GM12878 (cell line): ENCODE data around the gene DCLRE1B. TPM values are rescaled to one million over a fixed set of nuclear protein-coding genes. Genes with fewer than 3 reads are reported as not detected.

ENCODE experiments used
- ATAC-seq: fragments of 200-7000 bp; cut with Tn5 transposase; 3 replicates; pipeline ENCODE4 v1.9.1; 2020; ENCODE audit warnings: mild to moderate bottlenecking, moderate library complexity
- BruUV-seq: library from RNA; stranded (reverse); fragments of 400-500 nt; replicated peaks from 2 replicates; lab custom pipeline; 2021; lab: Mats Ljungman, UMichigan
- CTCF ChIA-PET: fragments of 300-600 bp; sonication (Branson Sonifier 250); formaldehyde crosslinking; extraction: SDS; loops from one replicate; lab custom pipeline; 2021; ENCODE audit warnings: inconsistent platforms; lab: Yijun Ruan, JAX
- POLR2A ChIA-PET: fragments of 350-600 bp; formaldehyde crosslinking; extraction: SDS; loops from one replicate; lab custom pipeline; 2021; ENCODE audit warnings: inconsistent platforms; lab: Charles Lee
- RAD21 ChIA-PET: fragments of 300-600 bp; sonication (Branson Sonifier 250); formaldehyde crosslinking; loops from one replicate; lab custom pipeline; 2023; ENCODE audit warnings: antibody characterized with exemption; ENCODE audit not compliant: unreplicated experiment; lab: Charles Lee
- SMC1A ChIA-PET: fragments of 300-600 bp; sonication (Branson Sonifier 250); formaldehyde crosslinking; loops from one replicate; lab custom pipeline; 2023; ENCODE audit not compliant: unreplicated experiment, uncharacterized antibody; lab: Charles Lee
- DNase-seq: peaks from one replicate; pipeline ENCODE4 v3.0.0-alpha.2; 2011; ENCODE audit warnings: low read depth, low spot score
- FAIRE-seq: peaks from 3 replicates; lab custom pipeline; 2011; peaks lifted over from hg19 to GRCh38; lab: Jason Lieb, UNC
- H2AFZ ChIP-seq: 2 replicates; pipeline ENCODE4 v1.6.0; 2011; ENCODE audit warnings: low read depth, low read length, control low read depth; ENCODE audit not compliant: control insufficient read depth
- H3K27ac ChIP-seq: 2 replicates; pipeline ENCODE4 v1.5.1; 2011; ENCODE audit warnings: control low read depth; ENCODE audit not compliant: control insufficient read depth, insufficient read depth
- H3K27me3 ChIP-seq, 2 experiments: replicated peaks in 1 of 2; 2 replicates each; pipeline versions ENCODE4 v1.6.0 to v1.6.1; 2011; ENCODE audit warnings: low read length in 1 of 2; ENCODE audit not compliant: control insufficient read depth in 2 of 2, insufficient read depth in 2 of 2
- H3K36me3 ChIP-seq, 2 experiments: 2 replicates each; pipeline ENCODE4 v1.5.1; 2011; ENCODE audit warnings: low read length in 1 of 2; ENCODE audit not compliant: control insufficient read depth in 2 of 2, insufficient read depth in 2 of 2
- H3K4me1 ChIP-seq: 2 replicates; pipeline ENCODE4 v1.6.1; 2011; ENCODE audit warnings: mild to moderate bottlenecking, low read length, moderate library complexity, mixed read lengths; ENCODE audit not compliant: control insufficient read depth, insufficient read depth
- H3K4me2 ChIP-seq: 2 replicates; pipeline ENCODE4 v1.6.0; 2011; ENCODE audit warnings: control low read depth; ENCODE audit not compliant: control insufficient read depth, insufficient read depth
- H3K4me3 ChIP-seq: fragments of 200-600 bp; sonication (generic); 2 replicates; pipeline ENCODE4 v1.5.1; 2016
- H3K79me2 ChIP-seq: 2 replicates; pipeline ENCODE4 v1.6.0; 2011; ENCODE audit warnings: low read length; ENCODE audit not compliant: control insufficient read depth, insufficient read depth
- H3K9ac ChIP-seq: 2 replicates; pipeline ENCODE4 v1.8.0; 2011; ENCODE audit warnings: low read length, control low read depth, mixed read lengths; ENCODE audit not compliant: control insufficient read depth, insufficient read depth
- H3K9me3 ChIP-seq: replicated peaks from 3 replicates; pipeline ENCODE4 v1.5.1; 2011; ENCODE audit warnings: mild to moderate bottlenecking, low read length; ENCODE audit not compliant: control insufficient read depth, insufficient read depth
- H4K20me1 ChIP-seq: 2 replicates; pipeline ENCODE4 v1.6.0; 2011; ENCODE audit not compliant: control insufficient read depth, insufficient read depth
- CBX3 ChIP-seq: fragments of 200-600 bp; sonication (generic); IDR thresholded peaks from 2 replicates; pipeline ENCODE4 v1.6.1; 2016; ENCODE audit warnings: low read depth, borderline replicate concordance
- CTCF ChIP-seq, 3 experiments: IDR thresholded peaks in 2 of 3; conservative IDR thresholded peaks in 1 of 3; 2 replicates each; pipeline ENCODE4 v1.5.1; 2011; ENCODE audit warnings: low read depth in 3 of 3, low read length in 3 of 3, mild to moderate bottlenecking in 3 of 3, control low read depth in 2 of 3, moderate library complexity in 2 of 3, inconsistent platforms in 1 of 3, mixed read lengths in 1 of 3; ENCODE audit not compliant: control insufficient read depth in 2 of 3, insufficient read depth in 1 of 3; ENCODE audit errors: extremely low read depth in 1 of 3
- E2F4 ChIP-seq: IDR thresholded peaks from 2 replicates; pipeline ENCODE4 v1.6.1; 2012; ENCODE audit warnings: low read depth, low read length, improper control_type of control experiment
- ELK1 ChIP-seq: IDR thresholded peaks from 2 replicates; pipeline ENCODE4 v1.6.1; 2012; ENCODE audit warnings: low read depth, low read length, improper control_type of control experiment
- FOXM1 ChIP-seq: IDR thresholded peaks from 2 replicates; pipeline ENCODE4 v1.6.1; 2012; ENCODE audit warnings: low read depth, mild to moderate bottlenecking, inconsistent platforms, low read length, moderate library complexity
- HDGF ChIP-seq: fragments of 450-650 bp; IDR thresholded peaks from 2 replicates; pipeline ENCODE4 v1.6.1; 2016; ENCODE audit warnings: antibody characterized with exemption
- MEF2B ChIP-seq: fragments of 450-650 bp; IDR thresholded peaks from 2 replicates; pipeline ENCODE4 v1.6.1; 2018; ENCODE audit warnings: mild to moderate bottlenecking, moderate library complexity; ENCODE audit not compliant: partially characterized antibody, poor library complexity, severe bottlenecking
- NFYA ChIP-seq: IDR thresholded peaks from 2 replicates; pipeline ENCODE4 v1.6.1; 2011; ENCODE audit warnings: low read depth, mild to moderate bottlenecking, low read length, improper control_type of control experiment, borderline replicate concordance
- RBBP5 ChIP-seq: fragments of 200-600 bp; sonication (generic); conservative IDR thresholded peaks from 2 replicates; pipeline ENCODE4 v1.6.1; 2016
- SMARCA5 ChIP-seq: fragments of 450-650 bp; IDR thresholded peaks from 2 replicates; pipeline ENCODE4 v1.6.1; 2017; ENCODE audit warnings: mild to moderate bottlenecking
- SUZ12 ChIP-seq: fragments of 200-600 bp; sonication (generic); IDR thresholded peaks from one replicate; pipeline ENCODE4 v1.6.1; 2018; ENCODE audit warnings: antibody characterized with exemption, mild to moderate bottlenecking; ENCODE audit not compliant: unreplicated experiment
- YBX1 ChIP-seq: fragments of 450-650 bp; IDR thresholded peaks from 2 replicates; pipeline ENCODE4 v1.6.1; 2016; ENCODE audit warnings: antibody characterized with exemption
- ZNF217 ChIP-seq: fragments of 450-650 bp; IDR thresholded peaks from 2 replicates; pipeline ENCODE4 v1.6.1; 2017; ENCODE audit warnings: antibody characterized with exemption, mild to moderate bottlenecking
- ZNF622 ChIP-seq: fragments of 450-650 bp; IDR thresholded peaks from 2 replicates; pipeline ENCODE4 v1.6.1; 2017; ENCODE audit warnings: mild to moderate bottlenecking, inconsistent platforms
- WGBS: methylation state at CpG from one replicate; pipeline ENCODE4 v1.1.6; 2016; ENCODE audit warnings: low lambda C conversion rate; ENCODE audit not compliant: insufficient replicate concordance, insufficient coverage; ENCODE audit errors: missing lambda C conversion rate; 5-methylcytosine and 5-hydroxymethylcytosine counted together
- in situ Hi-C: fragments of 300-500 bp; cut with MboI; formaldehyde crosslinking; loops from 9 replicates; pipeline ENCODE4 v1.14.3; 2018; ENCODE audit warnings: mixed read lengths
- intact Hi-C: fragments of 100-400 bp; cut with micrococcal nuclease; formaldehyde crosslinking; loops from one replicate; pipeline ENCODE4 v1.14.2; 2022; ENCODE audit not compliant: unreplicated experiment
- polyA plus RNA-seq, 11 experiments: library from polyadenylated mRNA; depleted of rRNA in 4 of 11; unstranded in 6 of 11; stranded (reverse) in 5 of 11; fragments of >200 nt; fragmentation: Nextera tagmentation in 4 of 11; fragmentation: Illumina TruSeq in 1 of 11; extraction: Ambion mirVana in 4 of 11; extraction: Trizol in 1 of 11; gene quantifications; 1 replicate in 1 of 11; 2 replicates in 10 of 11; pipeline versions ENCODE4 v1.2.1 to v1.2.3, GENCODE V29; 2011 to 2016; ENCODE audit warnings: inconsistent platforms in 2 of 11, missing spikeins in 2 of 11, low read depth in 1 of 11
- total RNA-seq, 4 experiments: library from RNA; depleted of rRNA in 3 of 4; stranded (reverse); fragments of >200 nt in 3 of 4; fragmentation: Illumina TruSeq in 1 of 4; extraction: Trizol in 1 of 4; gene quantifications; 2 replicates each; pipeline versions ENCODE4 v1.2.1 to v1.2.3, GENCODE V29; 2013 to 2021
- TF ChIP-seq, protein P1 (sequence below): fragments of 450-650 bp; IDR thresholded peaks from 2 replicates; pipeline ENCODE4 v1.6.1; 2018; ENCODE audit warnings: borderline replicate concordance, mild to moderate bottlenecking; ENCODE audit not compliant: partially characterized antibody

The DCLRE1B gene
- total and polyA plus RNA-seq, 10 of the 15 experiments (the other 5 are each of a cell fraction or from before 2014, with no cell fraction given), result 5.4 to 18.3 (median 13.4) TPM

- peak overlapping the region; percentile 7 for H3K27ac ChIP-seq
- H3K4me3 ChIP-seq, result peak overlapping the region; percentile 21; the same call in 1 of the 2 replicates
- no peak overlapping the region for H3K9ac ChIP-seq
- peak overlapping the region; percentile 11 for H3K4me2 ChIP-seq
- intact Hi-C loops (loop anchor here (5.0 kb wide), 1 partner anchor 83 kb away; no protein-coding TSS in a partner anchor), in situ Hi-C loops (no loop called here)
- ChIA-PET POLR2A (interaction anchor here (0.9 to 1.5 kb wide), 3 partner anchors 9 to 36 kb away, joined by 3 to 7 read pairs (median 3); partner anchors contain the start of gene AP4B1), CTCF (interaction anchor here (0.7 to 5.3 kb wide), 7 partner anchors 9 to 105 kb away, joined by 3 to 36 read pairs (median 5); partner anchors contain the start of gene HIPK1), SMC1A (interaction anchor here (1.0 to 11.9 kb wide), 10 partner anchors 7 to 127 kb away, joined by 3 to 99 read pairs (median 4); partner anchors contain the start of genes AP4B1 and DCLRE1B), RAD21 (interaction anchor here (0.7 to 4.8 kb wide), 6 partner anchors 10 to 259 kb away, joined by 3 to 33 read pairs (median 4); partner anchors contain the start of gene HIPK1)
- H3K9me3 ChIP-seq, result peaks cover 7% of the 10 kb centered on the region
- H4K20me1 ChIP-seq, result no peaks in the 10 kb centered on the region
- FAIRE-seq (peak; percentile 91), ATAC-seq (peak; percentile 81), DNase-seq (no peak)
- H3K79me2 ChIP-seq, result peaks cover 63% of the 10 kb centered on the region
- no peaks in the 10 kb centered on the region for H3K27me3 ChIP-seq
- WGBS, result 61% methylated on average over 16 of the region's 16 CpGs
- H3K4me1 ChIP-seq, result peaks cover 17% of the 10 kb centered on the region
- BruUV-seq, result TSS peak; percentile 16
- H2AFZ ChIP-seq, result no peak overlapping the region
- H3K36me3 ChIP-seq, result peaks cover 6 to 8% of the 10 kb centered on the region in 2 experiments; a peak in 3 of 4 replicates
- TF ChIP-seq SUZ12 (no peak), HDGF (0 out of 2 replicates have a peak, but pooled peaks have one; percentile 25), ZNF622 (no peak), CTCF (IDR thresholded peaks at IDR 0.05 in 2 of 3, conservative IDR thresholded peaks at IDR 0.05 in 1 of 3; ENCODE audit: control insufficient read depth in 2 of 3, extremely low read depth in 1 of 3, insufficient read depth in 1 of 3, low read depth in 3 of 3, low read length in 3 of 3) (no peak), ELK1 (no peak), FOXM1 (no peak), CBX3 (no peak), SMARCA5 (no peak), YBX1 (no peak), ZNF217 (no peak), RBBP5 (no peak), NFYA (no peak), E2F4 (no peak), MEF2B (no peak)
- TF ChIP-seq, protein P1, sequence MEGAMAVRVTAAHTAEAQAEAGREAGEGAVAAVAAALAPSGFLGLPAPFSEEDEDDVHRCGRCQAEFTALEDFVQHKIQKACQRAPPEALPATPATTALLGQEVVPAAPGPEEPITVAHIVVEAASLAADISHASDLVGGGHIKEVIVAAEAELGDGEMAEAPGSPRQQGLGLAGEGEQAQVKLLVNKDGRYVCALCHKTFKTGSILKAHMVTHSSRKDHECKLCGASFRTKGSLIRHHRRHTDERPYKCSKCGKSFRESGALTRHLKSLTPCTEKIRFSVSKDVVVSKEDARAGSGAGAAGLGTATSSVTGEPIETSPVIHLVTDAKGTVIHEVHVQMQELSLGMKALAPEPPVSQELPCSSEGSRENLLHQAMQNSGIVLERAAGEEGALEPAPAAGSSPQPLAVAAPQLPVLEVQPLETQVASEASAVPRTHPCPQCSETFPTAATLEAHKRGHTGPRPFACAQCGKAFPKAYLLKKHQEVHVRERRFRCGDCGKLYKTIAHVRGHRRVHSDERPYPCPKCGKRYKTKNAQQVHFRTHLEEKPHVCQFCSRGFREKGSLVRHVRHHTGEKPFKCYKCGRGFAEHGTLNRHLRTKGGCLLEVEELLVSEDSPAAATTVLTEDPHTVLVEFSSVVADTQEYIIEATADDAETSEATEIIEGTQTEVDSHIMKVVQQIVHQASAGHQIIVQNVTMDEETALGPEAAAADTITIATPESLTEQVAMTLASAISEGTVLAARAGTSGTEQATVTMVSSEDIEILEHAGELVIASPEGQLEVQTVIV, result no peak
Observed at GRCh38 chr1:113940365-113941244, 35.5 kb downstream of the DCLRE1B start.
